A549 treated with Hydrocortisone at 1 μM for 4 hours (cell line): Measurements from ENCODE around the gene RHBDD2. TPM values are rescaled to one million over a fixed set of nuclear protein-coding genes. Genes with fewer than 3 reads are reported as not detected.

Experiments
- total RNA-seq: library from RNA; stranded (reverse); fragments of 200-300 nt; extraction: Qiagen RNA extraction; gene quantifications from 5 replicates; pipeline ENCODE4 v1.2.3, GENCODE V29; 2022

RHBDD2 gene
- total RNA-seq: 83.1 to 94.6 TPM (median 91.7 TPM) in 5 replicates

GRCh38 chr7:75878769-75879611 lies at the start of gene RHBDD2:
TSS of gene RHBDD2 (plus strand) at chr7:75879034. CDS start at chr7:75879083, 49 bp downstream.

GRCh38 chr7:75914655-75915415 lies 36.0 kb downstream of the RHBDD2 start, which contains the start of gene POR:
TSS of gene POR (plus strand) at chr7:75915155. CDS start at chr7:75954002, 38,847 bp downstream.

Other genes with a start within 250 kb of the RHBDD2 start
- 16.9 to 28.0 TPM (median 23.1 TPM) in 5 replicates for gene HIP1, start 140.1 kb upstream of the RHBDD2 start, total RNA-seq
- gene CCL26, start 106.8 kb upstream of the RHBDD2 start, total RNA-seq: 7.7 to 10.6 TPM (median 8.1 TPM) in 5 replicates
- not detected in 5 replicates for gene CCL24, start 65.2 kb upstream of the RHBDD2 start, total RNA-seq
- gene POR, start 36.1 kb downstream of the RHBDD2 start, total RNA-seq: 132 to 176 TPM (median 165 TPM) in 5 replicates
- gene TMEM120A, start 115.6 kb downstream of the RHBDD2 start, total RNA-seq: 37.8 to 45.6 TPM (median 45.0 TPM) in 5 replicates
- 42.1 to 51.7 TPM (median 44.1 TPM) in 5 replicates for gene STYXL1, start 169.0 kb downstream of the RHBDD2 start, total RNA-seq
- 315 to 434 TPM (median 396 TPM) in 5 replicates for gene MDH2, start 169.1 kb downstream of the RHBDD2 start, total RNA-seq